ENCODE measurements around the gene NDE1. TPM values are rescaled to one million over a fixed set of nuclear protein-coding genes. Genes with fewer than 3 reads are reported as not detected.
A peak's percentile ranks its signal among the peaks of the same experiment; 100 is the strongest.

NDE1 gene
- total and polyA plus RNA-seq, 2 donors (not counting 1 experiment from before 2014, with no cell fraction given): 23.8 to 24.0 TPM

GRCh38 chr16:15607700-15608396, 42.2 kb upstream of the NDE1 start:
- Histone ChIP-seq H3K9me3 (ENCODE audit: control insufficient read depth, insufficient read depth, low read depth, low read length) (no peaks in the 10 kb centered on the region), H4K20me1 (ENCODE audit: control insufficient read depth, extremely low read depth, insufficient read depth, low read length) (no peaks in the 10 kb centered on the region), H3K27me3 (ENCODE audit: control insufficient read depth, insufficient read depth, low read length) (no peaks in the 10 kb centered on the region), H3K9ac (ENCODE audit: insufficient read depth, low read length) (no peak overlapping the region), H3K4me2 (ENCODE audit: extremely low read depth, insufficient read depth, low read length) (peak overlapping the region; percentile 3), H2AFZ (ENCODE audit: low read length) (no peak overlapping the region), H3K36me3 (ENCODE audit: control insufficient read depth, insufficient read depth, low read length) (peaks cover 6% of the 10 kb centered on the region), H3K79me2 (ENCODE audit: control insufficient read depth, insufficient read depth, low read length) (no peaks in the 10 kb centered on the region), H3K4me3 (replicated peaks in 1 of 4; ENCODE audit: control extremely low read depth in 1 of 4, insufficient read depth in 1 of 4, low read depth in 3 of 4, low read length in 4 of 4) (no peak overlapping the region), H3K27ac (ENCODE audit: insufficient read depth, low read length) (no peak overlapping the region), H3K4me1 (ENCODE audit: control insufficient read depth, extremely low read depth, insufficient read depth, low read length) (peaks cover 3% of the 10 kb centered on the region)
- DNase-seq (ENCODE audit: low read depth in 2 of 2): peak; percentile 73 to 86
- TF ChIP-seq EZH2 (IDR thresholded peaks at IDR 0.05; ENCODE audit: low read length, missing control alignments) (no peak), CTCF (conservative IDR thresholded peaks at IDR 0.05 in 1 of 2, IDR thresholded peaks at IDR 0.05 in 1 of 2; ENCODE audit: low read depth in 1 of 2, low read length in 2 of 2) (no peak)

- Histone ChIP-seq H3K27ac (ENCODE audit: insufficient read depth, low read length) (no peak overlapping the region), H3K9me3 (ENCODE audit: control insufficient read depth, insufficient read depth, low read depth, low read length) (no peaks in the 10 kb centered on the region), H3K27me3 (ENCODE audit: control insufficient read depth, insufficient read depth, low read length) (no peaks in the 10 kb centered on the region), H2AFZ (ENCODE audit: low read length) (no peak overlapping the region), H4K20me1 (ENCODE audit: control insufficient read depth, extremely low read depth, insufficient read depth, low read length) (no peaks in the 10 kb centered on the region), H3K9ac (ENCODE audit: insufficient read depth, low read length) (no peak overlapping the region), H3K36me3 (ENCODE audit: control insufficient read depth, insufficient read depth, low read length) (peaks cover 6% of the 10 kb centered on the region), H3K4me2 (ENCODE audit: extremely low read depth, insufficient read depth, low read length) (no peak overlapping the region), H3K4me3 (replicated peaks in 1 of 4; ENCODE audit: control extremely low read depth in 1 of 4, insufficient read depth in 1 of 4, low read depth in 3 of 4, low read length in 4 of 4) (no peak overlapping the region), H3K79me2 (ENCODE audit: control insufficient read depth, insufficient read depth, low read length) (no peaks in the 10 kb centered on the region), H3K4me1 (ENCODE audit: control insufficient read depth, extremely low read depth, insufficient read depth, low read length) (peaks cover 3% of the 10 kb centered on the region)
- TF ChIP-seq CTCF (conservative IDR thresholded peaks at IDR 0.05 in 1 of 2, IDR thresholded peaks at IDR 0.05 in 1 of 2; ENCODE audit: low read depth in 1 of 2, low read length in 2 of 2) (no peak), EZH2 (IDR thresholded peaks at IDR 0.05; ENCODE audit: low read length, missing control alignments) (no peak)
- DNase-seq (ENCODE audit: low read depth in 2 of 2): peak in 1 of 2 donors; percentile 53
Measured at GRCh38 chr16:15608398-15609285, 41.4 kb upstream of the NDE1 start.

GRCh38 chr16:15609286-15609649, 40.8 kb upstream of the NDE1 start:
- H3K4me2 ChIP-seq (ENCODE audit: extremely low read depth, insufficient read depth, low read length): no peak overlapping the region
- no peaks in the 10 kb centered on the region for H3K27me3 ChIP-seq (ENCODE audit: control insufficient read depth, insufficient read depth, low read length)
- H4K20me1 ChIP-seq (ENCODE audit: control insufficient read depth, extremely low read depth, insufficient read depth, low read length): no peaks in the 10 kb centered on the region
- H3K4me3 ChIP-seq (replicated peaks in 1 of 4; ENCODE audit: control extremely low read depth in 1 of 4, insufficient read depth in 1 of 4, low read depth in 3 of 4, low read length in 4 of 4): no peak overlapping the region
- H2AFZ ChIP-seq (ENCODE audit: low read length): no peak overlapping the region
- no peak for TF ChIP-seq EZH2 (IDR thresholded peaks at IDR 0.05; ENCODE audit: low read length, missing control alignments)
- no peak for TF ChIP-seq CTCF (conservative IDR thresholded peaks at IDR 0.05 in 1 of 2, IDR thresholded peaks at IDR 0.05 in 1 of 2; ENCODE audit: low read depth in 1 of 2, low read length in 2 of 2)
- H3K36me3 ChIP-seq (ENCODE audit: control insufficient read depth, insufficient read depth, low read length): peaks cover 6% of the 10 kb centered on the region
- H3K9ac ChIP-seq (ENCODE audit: insufficient read depth, low read length): no peak overlapping the region
- peaks cover 3% of the 10 kb centered on the region for H3K4me1 ChIP-seq (ENCODE audit: control insufficient read depth, extremely low read depth, insufficient read depth, low read length)
- no peak for DNase-seq (ENCODE audit: low read depth in 2 of 2)
- no peaks in the 10 kb centered on the region for H3K9me3 ChIP-seq (ENCODE audit: control insufficient read depth, insufficient read depth, low read depth, low read length)
- H3K79me2 ChIP-seq (ENCODE audit: control insufficient read depth, insufficient read depth, low read length): no peaks in the 10 kb centered on the region
- no peak overlapping the region for H3K27ac ChIP-seq (ENCODE audit: insufficient read depth, low read length)

All from fibroblast of lung (primary cell).